ENCODE measurements around the gene DHRS7B. TPM values are rescaled to one million over a fixed set of nuclear protein-coding genes. Genes with fewer than 3 reads are reported as not detected.

DHRS7B gene
- total RNA-seq, 1 experiment from 2014 or later, result 30.0 TPM

GRCh38 chr17:21228111-21228510, 101.3 kb downstream of the DHRS7B start:
- Mint-ChIP-seq H3K27ac (ENCODE audit: unreplicated experiment) (no peak overlapping the region), H3K4me1 (ENCODE audit: low read depth, unreplicated experiment) (peaks cover 6% of the 10 kb centered on the region), H3K4me3 (ENCODE audit: unreplicated experiment) (no peak overlapping the region), H3K9me3 (ENCODE audit: unreplicated experiment) (no peaks in the 10 kb centered on the region), H3K36me3 (ENCODE audit: insufficient read depth, unreplicated experiment) (peaks cover 13% of the 10 kb centered on the region), H3K27me3 (ENCODE audit: insufficient read depth, unreplicated experiment) (no peaks in the 10 kb centered on the region)
- Histone ChIP-seq H3K9me3 (no peaks in the 10 kb centered on the region), H3K27me3 (replicated peaks; ENCODE audit: control insufficient read depth, insufficient read depth, low read length) (no peaks in the 10 kb centered on the region), H3K4me1 (no peaks in the 10 kb centered on the region), H3K36me3 (ENCODE audit: control insufficient read depth, insufficient read depth, low read length) (no peaks in the 10 kb centered on the region), H3K4me3 (ENCODE audit: low read depth, low read length) (no peak overlapping the region)
- BruUV-seq (replicated peaks), result no TSS peak
- CTCF ChIA-PET, result no interaction called here
- POLR2A ChIA-PET, result no interaction called here
- intact Hi-C loops (cut with micrococcal nuclease; ENCODE audit: unreplicated experiment), result loop anchor here (5.0 kb wide), 1 partner anchor 111 kb away; no protein-coding TSS in a partner anchor
- DNase-seq, result peak; percentile 52 to 71
- TF ChIP-seq, protein P1, sequence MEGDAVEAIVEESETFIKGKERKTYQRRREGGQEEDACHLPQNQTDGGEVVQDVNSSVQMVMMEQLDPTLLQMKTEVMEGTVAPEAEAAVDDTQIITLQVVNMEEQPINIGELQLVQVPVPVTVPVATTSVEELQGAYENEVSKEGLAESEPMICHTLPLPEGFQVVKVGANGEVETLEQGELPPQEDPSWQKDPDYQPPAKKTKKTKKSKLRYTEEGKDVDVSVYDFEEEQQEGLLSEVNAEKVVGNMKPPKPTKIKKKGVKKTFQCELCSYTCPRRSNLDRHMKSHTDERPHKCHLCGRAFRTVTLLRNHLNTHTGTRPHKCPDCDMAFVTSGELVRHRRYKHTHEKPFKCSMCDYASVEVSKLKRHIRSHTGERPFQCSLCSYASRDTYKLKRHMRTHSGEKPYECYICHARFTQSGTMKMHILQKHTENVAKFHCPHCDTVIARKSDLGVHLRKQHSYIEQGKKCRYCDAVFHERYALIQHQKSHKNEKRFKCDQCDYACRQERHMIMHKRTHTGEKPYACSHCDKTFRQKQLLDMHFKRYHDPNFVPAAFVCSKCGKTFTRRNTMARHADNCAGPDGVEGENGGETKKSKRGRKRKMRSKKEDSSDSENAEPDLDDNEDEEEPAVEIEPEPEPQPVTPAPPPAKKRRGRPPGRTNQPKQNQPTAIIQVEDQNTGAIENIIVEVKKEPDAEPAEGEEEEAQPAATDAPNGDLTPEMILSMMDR (IDR thresholded peaks at IDR 0.05; ENCODE audit: insufficient read depth in 1 of 2, low read depth in 1 of 2, low read length in 1 of 2, severe bottlenecking in 1 of 2, unreplicated experiment in 1 of 2), result no peak

DNA sequence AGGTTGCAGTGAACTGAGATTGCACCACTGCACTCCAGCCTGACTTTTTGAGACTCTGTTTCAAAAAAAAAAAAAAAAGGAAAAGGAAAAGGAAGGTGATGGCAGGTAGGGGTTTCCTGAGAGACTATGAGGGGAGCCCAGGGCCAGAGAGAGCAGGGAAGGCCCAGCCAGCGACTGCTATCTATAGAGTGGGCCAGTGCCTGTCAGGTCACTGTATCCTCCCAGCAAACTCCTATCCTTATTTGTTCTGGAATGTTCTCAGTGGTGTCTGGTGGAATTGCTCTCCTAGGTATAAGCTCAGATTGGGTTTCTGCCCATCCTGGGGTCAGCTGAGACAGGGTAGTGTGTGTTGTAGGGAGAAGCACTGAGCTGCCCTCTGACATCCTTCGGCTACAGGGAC, 102.1 kb downstream of the DHRS7B start:
- peaks cover 12% of the 10 kb centered on the region for H3K36me3 Mint-ChIP-seq (ENCODE audit: insufficient read depth, unreplicated experiment)
- no peaks in the 10 kb centered on the region for H3K9me3 Mint-ChIP-seq (ENCODE audit: unreplicated experiment)
- no peaks in the 10 kb centered on the region for H3K27me3 ChIP-seq (replicated peaks; ENCODE audit: control insufficient read depth, insufficient read depth, low read length)
- ChIA-PET CTCF (interaction anchor here (0.7 kb wide), 1 partner anchor 31 kb away, joined by 5 read pairs; no protein-coding TSS in a partner anchor), POLR2A (no interaction called here)
- no peak overlapping the region for H3K27ac Mint-ChIP-seq (ENCODE audit: unreplicated experiment)
- H3K4me1 Mint-ChIP-seq (ENCODE audit: low read depth, unreplicated experiment), result peaks cover 6% of the 10 kb centered on the region
- TF ChIP-seq, protein P1 (IDR thresholded peaks at IDR 0.05; ENCODE audit: insufficient read depth in 1 of 2, low read depth in 1 of 2, low read length in 1 of 2, severe bottlenecking in 1 of 2, unreplicated experiment in 1 of 2), result no peak
- H3K9me3 ChIP-seq, result no peaks in the 10 kb centered on the region
- no peaks in the 10 kb centered on the region for H3K36me3 ChIP-seq (ENCODE audit: control insufficient read depth, insufficient read depth, low read length)
- H3K4me3 Mint-ChIP-seq (ENCODE audit: unreplicated experiment), result no peak overlapping the region
- no peaks in the 10 kb centered on the region for H3K4me1 ChIP-seq
- H3K27me3 Mint-ChIP-seq (ENCODE audit: insufficient read depth, unreplicated experiment), result no peaks in the 10 kb centered on the region
- no peak for DNase-seq
- BruUV-seq (replicated peaks), result no TSS peak
- no peak overlapping the region for H3K4me3 ChIP-seq (ENCODE audit: low read depth, low read length)
- intact Hi-C loops (cut with micrococcal nuclease; ENCODE audit: unreplicated experiment), result loop anchor here (5.0 kb wide), 1 partner anchor 112 kb away; no protein-coding TSS in a partner anchor

- H3K9me3 ChIP-seq, result no peaks in the 10 kb centered on the region
- H3K4me3 ChIP-seq (ENCODE audit: low read depth, low read length), result no peak overlapping the region
- H3K4me3 Mint-ChIP-seq (ENCODE audit: unreplicated experiment), result no peak overlapping the region
- H3K4me1 ChIP-seq, result no peaks in the 10 kb centered on the region
- H3K4me1 Mint-ChIP-seq (ENCODE audit: low read depth, unreplicated experiment), result peaks cover 6% of the 10 kb centered on the region
- TF ChIP-seq, protein P1 (IDR thresholded peaks at IDR 0.05; ENCODE audit: insufficient read depth in 1 of 2, low read depth in 1 of 2, low read length in 1 of 2, severe bottlenecking in 1 of 2, unreplicated experiment in 1 of 2), result no peak
- H3K27ac Mint-ChIP-seq (ENCODE audit: unreplicated experiment), result no peak overlapping the region
- ChIA-PET CTCF (no interaction called here), POLR2A (no interaction called here)
- H3K27me3 ChIP-seq (replicated peaks; ENCODE audit: control insufficient read depth, insufficient read depth, low read length), result no peaks in the 10 kb centered on the region
- peaks cover 2% of the 10 kb centered on the region for H3K27me3 Mint-ChIP-seq (ENCODE audit: insufficient read depth, unreplicated experiment)
- no TSS peak for BruUV-seq (replicated peaks)
- intact Hi-C loops (cut with micrococcal nuclease; ENCODE audit: unreplicated experiment), result no loop called here
- H3K36me3 Mint-ChIP-seq (ENCODE audit: insufficient read depth, unreplicated experiment), result peaks cover 2% of the 10 kb centered on the region
- no peak for DNase-seq
- H3K36me3 ChIP-seq (ENCODE audit: control insufficient read depth, insufficient read depth, low read length), result no peaks in the 10 kb centered on the region
- H3K9me3 Mint-ChIP-seq (ENCODE audit: unreplicated experiment), result no peaks in the 10 kb centered on the region
Observed at GRCh38 chr17:21231533-21231932, 104.8 kb downstream of the DHRS7B start.
